ENCODE measurements around the gene DCAF16.

GRCh38 chr4:17816142-17816541 lies 5.6 kb upstream of the DCAF16 start:
- no peak for TF ChIP-seq POLR2AphosphoS5 (IDR thresholded peaks at IDR 0.05; ENCODE audit: low read depth, low read length)
- no peak for TF ChIP-seq POLR2A (IDR thresholded peaks at IDR 0.05; ENCODE audit: low read depth, low read length)
- TF ChIP-seq TAF1 (IDR thresholded peaks at IDR 0.05; ENCODE audit: borderline replicate concordance, low read depth, low read length): no peak

Measured in GM12892 (cell line).